NOMO-1 treated with DMSO at 0.1 percent for 48 hours (cell line): Measurements from ENCODE around the gene SOCS6.
"Not testable (repeated sequence)": the region's sequence is repeated elsewhere in the genome, so short reads cannot be mapped to it uniquely, and the experiment has no call there.

Experiments
- DNase-seq: peaks from one replicate; lab custom pipeline; 2025; ENCODE audit not compliant: unreplicated experiment; lab: John Stamatoyannopoulos, UW

Gene SOCS6

GRCh38 chr18:70354771-70355170 lies 65.9 kb downstream of the SOCS6 start:
- no peak for DNase-seq

DNA sequence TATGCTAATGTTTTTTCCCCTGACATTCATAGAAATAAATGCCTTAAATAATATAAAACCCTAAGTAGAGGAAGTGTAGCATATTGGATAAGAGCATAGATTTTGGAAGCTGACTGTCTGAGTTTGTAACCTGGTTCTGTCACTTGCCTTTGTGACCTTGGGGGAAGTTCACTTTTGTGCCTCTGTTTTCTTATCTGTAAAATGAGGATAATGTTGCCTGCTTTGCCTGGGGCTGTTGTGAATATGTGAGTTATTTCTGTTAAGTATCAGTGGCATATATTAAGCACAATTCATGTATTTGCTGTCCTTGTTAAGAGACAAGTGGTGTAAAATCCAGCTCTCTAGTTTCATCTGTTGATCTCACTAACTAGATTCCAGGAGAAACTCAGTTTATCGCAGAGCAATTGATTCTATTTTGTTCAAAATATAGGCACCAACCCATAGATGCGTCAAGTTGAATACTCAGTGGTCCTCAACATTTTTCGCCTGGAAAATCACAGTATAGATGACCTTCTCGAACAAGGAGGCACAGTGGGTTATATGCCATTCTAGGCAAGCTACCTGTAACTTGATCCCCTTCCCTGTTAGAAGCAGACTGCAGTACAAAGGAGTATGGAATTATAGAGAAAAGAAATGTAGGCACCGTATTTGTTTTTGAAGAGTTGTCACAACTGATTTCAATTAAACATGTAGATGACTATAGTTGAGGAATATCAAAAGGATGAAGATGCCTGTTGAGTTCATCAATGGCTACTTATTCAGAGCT lies 67.0 kb downstream of the SOCS6 start:
- DNase-seq, result no peak

DNA sequence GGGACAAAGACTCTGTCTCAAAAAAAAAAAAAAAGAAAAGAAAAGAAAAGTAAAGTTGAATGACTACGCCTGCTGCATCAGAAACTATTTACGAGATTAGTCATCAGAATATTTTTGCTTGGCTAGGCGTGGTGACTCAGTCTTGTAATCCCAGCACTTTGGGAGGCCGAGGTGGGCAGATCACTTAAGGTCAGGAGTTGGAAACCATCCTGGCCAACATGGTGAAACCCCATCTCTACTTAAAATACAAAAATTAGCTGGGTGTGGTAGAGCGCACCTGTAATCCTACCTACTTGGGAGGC lies 69.2 kb downstream of the SOCS6 start:
- DNase-seq, result not testable (repeated sequence)

- no peak for DNase-seq
These were observed 70.2 kb downstream of the SOCS6 start for GRCh38 chr18:70359071-70359470.

GRCh38 chr18:70362258-70362657 lies 73.4 kb downstream of the SOCS6 start:
- no peak for DNase-seq

DNA sequence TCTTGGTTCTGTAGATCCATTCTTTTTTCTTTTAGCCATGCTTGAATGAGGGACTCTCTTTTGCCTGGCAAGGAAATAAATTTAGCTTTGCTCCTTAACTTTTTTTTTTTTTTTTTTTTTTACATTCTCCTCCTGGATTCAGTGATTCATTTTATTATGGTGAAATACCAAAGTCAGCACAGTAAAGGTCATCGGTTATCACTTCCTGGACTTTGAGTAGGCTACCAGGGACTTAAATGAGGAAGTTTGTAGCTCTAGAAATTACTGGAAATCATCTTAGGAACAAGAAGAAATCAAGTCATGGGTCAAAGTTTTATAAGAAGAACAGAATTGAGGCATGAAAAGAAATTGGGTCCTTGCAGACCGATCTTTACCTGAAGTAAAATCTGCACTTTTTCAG lies 75.0 kb downstream of the SOCS6 start:
- no peak for DNase-seq

GRCh38 chr18:70365361-70365760 lies 76.5 kb downstream of the SOCS6 start:
- DNase-seq, result no peak

- no peak for DNase-seq
These were observed 77.3 kb downstream of the SOCS6 start for GRCh38 chr18:70366174-70366573.

GRCh38 chr18:70366670-70367069 lies 77.8 kb downstream of the SOCS6 start:
- DNase-seq, result no peak

DNA sequence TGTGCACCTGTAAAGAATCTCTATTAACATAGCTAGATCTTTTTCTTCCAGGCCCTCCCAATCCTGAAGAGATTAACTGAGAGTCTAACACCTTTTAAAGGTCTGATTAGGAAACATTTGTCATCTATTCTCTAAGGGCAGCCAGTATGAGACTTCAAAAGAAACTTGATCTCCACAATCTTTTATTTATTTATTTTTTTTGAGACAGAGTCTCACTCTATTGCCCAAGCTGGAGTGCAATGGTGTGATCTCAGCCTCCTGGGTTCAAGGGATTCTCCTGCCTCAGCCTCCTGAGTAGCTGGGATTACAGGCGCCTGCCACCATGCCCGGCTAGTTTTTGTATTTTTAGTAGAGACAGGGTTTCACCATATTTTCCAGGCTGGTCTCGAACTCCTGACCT lies 78.5 kb downstream of the SOCS6 start:
- not testable (repeated sequence) for DNase-seq

DNA sequence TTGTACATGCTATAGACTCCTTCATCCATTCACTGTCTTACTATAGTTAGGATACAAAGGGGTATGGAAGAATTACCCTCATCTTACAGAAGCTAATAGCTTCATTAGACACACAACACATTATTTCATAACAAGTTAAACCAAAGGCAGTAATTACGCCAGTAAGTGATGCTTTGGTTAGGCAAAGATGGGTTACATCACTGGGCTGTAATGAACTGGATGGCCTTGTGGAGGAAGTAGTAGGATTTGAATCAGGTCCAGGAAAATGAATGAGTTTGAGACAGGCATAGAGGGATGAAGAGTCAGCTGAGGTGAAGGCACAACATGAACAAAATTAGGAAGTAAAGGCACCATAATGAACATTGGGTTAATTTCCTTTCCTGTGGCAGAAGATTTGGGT lies 80.1 kb downstream of the SOCS6 start:
- no peak for DNase-seq

DNA sequence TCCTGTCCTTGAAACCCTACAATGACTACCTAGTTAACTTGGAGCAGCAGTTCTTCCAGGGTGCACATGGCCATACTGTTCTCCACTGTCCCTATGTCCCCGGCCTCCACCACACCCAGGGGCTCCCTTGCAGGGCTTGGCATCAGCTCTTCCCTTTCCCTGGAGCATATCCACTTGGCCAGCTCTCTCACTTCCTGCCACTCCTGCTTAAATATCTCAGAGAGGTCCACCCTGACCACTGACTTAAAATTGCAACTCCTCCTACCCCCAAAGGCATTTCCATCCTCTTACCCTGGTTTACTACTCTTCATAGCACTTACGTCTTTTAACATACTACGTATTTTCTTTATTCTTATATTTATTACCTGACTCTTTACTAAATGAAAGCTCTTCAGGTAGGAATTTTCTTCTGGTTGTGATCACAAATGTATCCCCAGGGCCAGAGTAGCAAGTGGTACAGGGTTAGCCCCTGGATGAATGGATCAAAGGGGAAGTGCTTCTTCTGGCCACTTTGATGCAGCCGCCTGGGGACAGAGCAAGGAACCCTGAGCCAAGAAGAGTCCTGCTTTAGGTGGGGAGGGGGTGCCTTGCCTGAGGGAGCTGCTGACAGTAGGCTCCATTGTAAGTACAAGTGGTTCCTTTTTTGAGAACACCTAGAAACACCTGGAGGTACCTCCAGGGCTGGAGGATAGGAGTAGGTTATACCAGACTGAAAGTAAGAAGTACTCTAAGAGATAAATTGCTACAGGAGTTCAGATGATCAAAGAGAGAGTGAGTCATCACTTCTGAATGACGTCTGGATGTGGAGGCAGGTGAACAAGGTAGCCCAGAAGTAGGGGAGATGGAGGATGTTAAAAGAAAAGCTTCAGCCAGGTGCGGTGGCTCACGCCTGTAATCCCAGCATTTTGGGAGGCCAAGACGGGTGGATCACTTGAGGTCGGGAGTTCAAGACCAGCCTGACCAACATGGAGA lies 82.2 kb downstream of the SOCS6 start:
- no peak for DNase-seq

GRCh38 chr18:70371908-70372307 lies 83.1 kb downstream of the SOCS6 start:
- no peak for DNase-seq

- DNase-seq, result no peak
These were observed 83.7 kb downstream of the SOCS6 start for GRCh38 chr18:70372450-70373041.

DNA sequence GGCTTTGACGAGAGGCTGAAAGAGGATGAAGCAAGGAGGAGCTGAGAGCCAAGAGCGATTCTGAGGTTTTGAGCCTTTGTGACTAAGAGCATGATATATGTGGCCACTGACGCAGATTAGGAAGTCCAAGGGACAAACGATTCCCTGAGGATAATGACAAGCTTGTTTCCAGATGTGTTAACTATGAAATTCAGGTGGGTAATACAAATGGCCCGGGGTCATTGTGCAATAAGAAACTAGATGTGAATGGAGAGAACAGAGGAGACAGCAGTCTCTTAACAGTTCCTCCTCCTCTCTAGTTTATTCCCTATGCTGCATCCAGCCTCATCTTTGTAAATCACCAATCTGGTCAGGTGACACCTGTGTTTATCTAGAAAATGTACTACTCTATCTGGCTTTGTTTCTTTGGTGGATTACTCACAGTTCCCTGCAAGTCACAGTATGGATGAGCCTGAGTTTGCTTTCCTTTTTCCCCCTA lies 84.2 kb downstream of the SOCS6 start:
- DNase-seq, result peak; percentile 39

GRCh38 chr18:70374154-70374553 lies 85.3 kb downstream of the SOCS6 start:
- DNase-seq, result no peak

GRCh38 chr18:70376137-70376913 lies 87.5 kb downstream of the SOCS6 start:
- DNase-seq, result no peak

GRCh38 chr18:70376914-70377258 lies 88.0 kb downstream of the SOCS6 start:
- DNase-seq, result no peak

- no peak for DNase-seq
These were observed 88.5 kb downstream of the SOCS6 start for GRCh38 chr18:70377317-70377799.

DNA sequence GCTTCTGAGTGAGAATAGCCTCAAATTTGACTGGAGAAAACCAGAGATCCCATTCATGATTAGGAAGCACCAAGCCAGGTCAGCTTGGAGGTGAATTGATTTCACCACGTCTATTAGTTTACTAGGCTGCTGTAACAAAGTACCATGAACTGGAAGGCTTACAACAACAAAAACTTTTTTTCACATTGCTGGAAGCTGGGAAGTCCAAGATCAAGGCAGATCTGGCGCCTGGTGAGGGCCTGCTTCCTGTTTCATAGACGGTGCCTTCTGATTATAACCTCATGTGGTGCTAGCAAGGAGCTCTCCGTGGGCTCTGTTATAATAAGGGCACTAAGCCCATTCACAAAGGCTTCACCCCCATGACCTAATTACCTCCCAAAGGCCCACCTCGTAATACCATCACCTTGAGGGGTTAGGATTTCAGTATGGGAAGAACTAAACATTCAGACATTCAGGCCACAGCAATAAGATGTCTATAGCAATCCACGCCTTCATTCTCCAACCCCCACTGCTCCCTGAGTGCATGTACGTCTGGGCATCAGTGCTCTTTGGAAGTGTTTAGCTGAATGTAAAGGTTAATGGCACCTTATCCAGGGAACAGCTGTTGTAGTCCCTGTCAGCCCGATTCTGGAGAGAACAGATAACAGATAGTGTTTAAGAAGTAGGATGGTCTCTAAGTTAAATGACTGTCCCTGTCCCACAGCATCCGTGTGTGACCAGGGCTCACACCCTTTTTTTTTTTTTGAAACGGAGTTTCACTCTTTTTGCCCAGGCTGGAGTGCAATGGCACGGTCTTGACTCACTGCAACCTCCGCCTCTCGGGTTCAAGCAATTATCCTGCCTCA lies 89.2 kb downstream of the SOCS6 start:
- DNase-seq, result no peak
